Liver (tissue), 9 donors: Measurements from ENCODE around the gene UHMK1. TPM values are rescaled to one million over a fixed set of nuclear protein-coding genes. Genes with fewer than 3 reads are reported as not detected.
"Not testable (repeated sequence)": the region's sequence is repeated elsewhere in the genome, so short reads cannot be mapped to it uniquely, and the experiment has no call there.

ENCODE experiments used
- DNase-seq: peaks from one replicate; pipeline ENCODE4 v3.0.0-alpha.2; 2017; ENCODE audit warnings: low spot score
- H3K27ac ChIP-seq, 2 donors: one replicate each; pipeline ENCODE4 v1.7.0; 2013; ENCODE audit warnings: inconsistent platforms in 2 of 2, low read length in 2 of 2, control low read depth in 1 of 2, low read depth in 1 of 2, mild to moderate bottlenecking in 1 of 2
- H3K27me3 ChIP-seq, 4 donors: one replicate each; pipeline versions ENCODE4 v1.6.1 to v1.7.0; 2013; ENCODE audit warnings: low read length in 3 of 4, inconsistent platforms in 1 of 4, mild to moderate bottlenecking in 1 of 4, moderate library complexity in 1 of 4; ENCODE audit not compliant: control insufficient read depth in 4 of 4, insufficient read depth in 4 of 4
- H3K36me3 ChIP-seq, 4 donors: one replicate each; pipeline versions ENCODE4 v1.6.1 to v1.7.0; 2013; ENCODE audit warnings: low read length in 3 of 4, mild to moderate bottlenecking in 3 of 4, low read depth in 1 of 4, moderate library complexity in 1 of 4; ENCODE audit not compliant: control insufficient read depth in 4 of 4, insufficient read depth in 3 of 4
- H3K4me1 ChIP-seq, 4 donors: one replicate each; pipeline versions ENCODE4 v1.6.1 to v1.7.0; 2013; ENCODE audit warnings: low read length in 3 of 4, mild to moderate bottlenecking in 3 of 4, moderate library complexity in 1 of 4; ENCODE audit not compliant: control insufficient read depth in 4 of 4, insufficient read depth in 4 of 4
- H3K4me3 ChIP-seq, 3 donors: one replicate each; pipeline versions ENCODE4 v1.6.1 to v1.7.0; 2013; ENCODE audit warnings: low read length in 3 of 3, control low read depth in 1 of 3, low read depth in 1 of 3, mild to moderate bottlenecking in 1 of 3
- H3K9ac ChIP-seq, 2 donors: one replicate each; pipeline ENCODE4 v1.7.0; 2013; ENCODE audit warnings: low read length in 2 of 2, mild to moderate bottlenecking in 2 of 2, moderate library complexity in 2 of 2, control low read depth in 1 of 2, low read depth in 1 of 2
- H3K9me3 ChIP-seq, 4 donors: one replicate each; pipeline versions ENCODE4 v1.6.1 to v1.7.0; 2013; ENCODE audit warnings: low read length in 3 of 4; ENCODE audit not compliant: control insufficient read depth in 4 of 4
- CTCF ChIP-seq: fragments of 150-350 bp; IDR thresholded peaks from 2 replicates; pipeline ENCODE4 v1.5.1; 2017; ENCODE audit warnings: improper control_type of control experiment, low read depth, low read length; ENCODE audit not compliant: missing input control
- FOXA1 ChIP-seq: IDR thresholded peaks from 2 replicates; pipeline ENCODE4 v1.6.1; 2016; ENCODE audit warnings: antibody characterized with exemption
- FOXA2 ChIP-seq: IDR thresholded peaks from 2 replicates; pipeline ENCODE4 v1.6.1; 2016; ENCODE audit warnings: antibody characterized with exemption
- GABPA ChIP-seq, 2 donors: IDR thresholded peaks in 1 of 2; conservative IDR thresholded peaks in 1 of 2; 2 replicates each; pipeline ENCODE4 v1.6.1; 2016; ENCODE audit warnings: antibody characterized with exemption in 2 of 2, mild to moderate bottlenecking in 1 of 2, moderate library complexity in 1 of 2
- HNF4A ChIP-seq, 2 donors: conservative IDR thresholded peaks; 2 replicates each; pipeline ENCODE4 v1.6.1; 2016; ENCODE audit warnings: antibody characterized with exemption in 2 of 2, mild to moderate bottlenecking in 2 of 2
- JUND ChIP-seq, 2 donors: IDR thresholded peaks; 2 replicates each; pipeline ENCODE4 v1.6.1; 2016; ENCODE audit warnings: antibody characterized with exemption in 2 of 2
- MAX ChIP-seq: IDR thresholded peaks from 2 replicates; pipeline ENCODE4 v1.6.1; 2016; ENCODE audit warnings: antibody characterized with exemption
- NR2F2 ChIP-seq: IDR thresholded peaks from 2 replicates; pipeline ENCODE4 v1.6.1; 2016; ENCODE audit warnings: antibody characterized with exemption
- RAD21 ChIP-seq, 2 donors: IDR thresholded peaks; 2 replicates each; pipeline ENCODE4 v1.6.1; 2016; ENCODE audit warnings: antibody characterized with exemption in 2 of 2, mild to moderate bottlenecking in 2 of 2
- RXRA ChIP-seq, 2 donors: IDR thresholded peaks; 2 replicates each; pipeline ENCODE4 v1.6.1; 2017 to 2018; ENCODE audit warnings: antibody characterized with exemption in 2 of 2, mild to moderate bottlenecking in 1 of 2
- SP1 ChIP-seq: IDR thresholded peaks from 2 replicates; pipeline ENCODE4 v1.6.1; 2018; ENCODE audit warnings: antibody characterized with exemption, mild to moderate bottlenecking
- TAF1 ChIP-seq: conservative IDR thresholded peaks from 2 replicates; pipeline ENCODE4 v1.6.1; 2016; ENCODE audit warnings: antibody characterized with exemption, mild to moderate bottlenecking
- YY1 ChIP-seq: IDR thresholded peaks from 2 replicates; pipeline ENCODE4 v1.6.1; 2016; ENCODE audit warnings: antibody characterized with exemption, mild to moderate bottlenecking
- ZBTB33 ChIP-seq: IDR thresholded peaks from 2 replicates; pipeline ENCODE4 v1.6.1; 2016; ENCODE audit warnings: antibody characterized with exemption
- WGBS: extraction: QIAGEN DNeasy Blood & Tissue Kit; methylation state at CpG from one replicate; pipeline ENCODE4 v1.1.7; 2013; 5-methylcytosine and 5-hydroxymethylcytosine counted together
- polyA plus RNA-seq, 2 donors: library from polyadenylated mRNA; stranded (reverse) in 1 of 2; unstranded in 1 of 2; fragments of 200-250 nt in 1 of 2; fragments of >200 nt in 1 of 2; fragmentation: Nextera tagmentation in 1 of 2; extraction: Ambion mirVana in 1 of 2; gene quantifications; one replicate each; pipeline versions ENCODE4 v1.2.1 to v1.2.3, GENCODE V29; 2013 to 2015
- total RNA-seq, 2 donors: library from RNA; depleted of rRNA; stranded (reverse); fragments of >200 nt; gene quantifications; one replicate each; pipeline ENCODE4 v1.2.3, GENCODE V29; 2014
- TF ChIP-seq, protein P1 (sequence below): IDR thresholded peaks from 2 replicates; pipeline ENCODE4 v1.6.1; 2016; ENCODE audit warnings: antibody characterized with exemption
- TF ChIP-seq, protein P2 (sequence below): IDR thresholded peaks from 2 replicates; pipeline ENCODE4 v1.6.1; 2016; ENCODE audit warnings: antibody characterized with exemption, mild to moderate bottlenecking
- donor health status: healthy.
- donor health status: healthy.
- donor health status: healthy.
- donor health status: healthy.
- donor health status: healthy.

The UHMK1 gene
- total and polyA plus RNA-seq, 4 donors, result 15.8 to 64.3 (median 36.9) TPM

- no peak for TF ChIP-seq CTCF
- no peak for TF ChIP-seq SP1
- no peak for TF ChIP-seq FOXA1
- no peak for TF ChIP-seq RXRA (IDR thresholded peaks at IDR 0.05)
- no peak for TF ChIP-seq RAD21 (IDR thresholded peaks at IDR 0.05)
These were observed 41.3 kb upstream of the UHMK1 start (continued) for GRCh38 chr1:162456323-162456722.

GRCh38 chr1:162458236-162458635, 39.4 kb upstream of the UHMK1 start:
- Histone ChIP-seq H3K27ac (no peak overlapping the region), H3K9me3 (no peaks in the 10 kb centered on the region), H3K4me3 (no peak overlapping the region), H3K27me3 (no peaks in the 10 kb centered on the region), H3K9ac (no peak overlapping the region), H3K4me1 (no peaks in the 10 kb centered on the region), H3K36me3 (no peaks in the 10 kb centered on the region)
- WGBS, result 94% methylated on average over 5 of the region's 5 CpGs
- DNase-seq, result no peak
- no peak for TF ChIP-seq YY1
- TF ChIP-seq TAF1, result no peak
- TF ChIP-seq FOXA2, result no peak
- no peak for TF ChIP-seq ZBTB33
- TF ChIP-seq, protein P1, sequence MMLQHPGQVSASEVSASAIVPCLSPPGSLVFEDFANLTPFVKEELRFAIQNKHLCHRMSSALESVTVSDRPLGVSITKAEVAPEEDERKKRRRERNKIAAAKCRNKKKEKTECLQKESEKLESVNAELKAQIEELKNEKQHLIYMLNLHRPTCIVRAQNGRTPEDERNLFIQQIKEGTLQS, result no peak
- TF ChIP-seq JUND (IDR thresholded peaks at IDR 0.05), result no peak
- no peak for TF ChIP-seq FOXA1
- no peak for TF ChIP-seq MAX
- no peak for TF ChIP-seq CTCF
- TF ChIP-seq RXRA (IDR thresholded peaks at IDR 0.05), result no peak
- TF ChIP-seq NR2F2, result no peak
- TF ChIP-seq GABPA (IDR thresholded peaks at IDR 0.05 in 1 of 2, conservative IDR thresholded peaks at IDR 0.05 in 1 of 2), result no peak
- TF ChIP-seq SP1, result no peak
- TF ChIP-seq, protein P2, sequence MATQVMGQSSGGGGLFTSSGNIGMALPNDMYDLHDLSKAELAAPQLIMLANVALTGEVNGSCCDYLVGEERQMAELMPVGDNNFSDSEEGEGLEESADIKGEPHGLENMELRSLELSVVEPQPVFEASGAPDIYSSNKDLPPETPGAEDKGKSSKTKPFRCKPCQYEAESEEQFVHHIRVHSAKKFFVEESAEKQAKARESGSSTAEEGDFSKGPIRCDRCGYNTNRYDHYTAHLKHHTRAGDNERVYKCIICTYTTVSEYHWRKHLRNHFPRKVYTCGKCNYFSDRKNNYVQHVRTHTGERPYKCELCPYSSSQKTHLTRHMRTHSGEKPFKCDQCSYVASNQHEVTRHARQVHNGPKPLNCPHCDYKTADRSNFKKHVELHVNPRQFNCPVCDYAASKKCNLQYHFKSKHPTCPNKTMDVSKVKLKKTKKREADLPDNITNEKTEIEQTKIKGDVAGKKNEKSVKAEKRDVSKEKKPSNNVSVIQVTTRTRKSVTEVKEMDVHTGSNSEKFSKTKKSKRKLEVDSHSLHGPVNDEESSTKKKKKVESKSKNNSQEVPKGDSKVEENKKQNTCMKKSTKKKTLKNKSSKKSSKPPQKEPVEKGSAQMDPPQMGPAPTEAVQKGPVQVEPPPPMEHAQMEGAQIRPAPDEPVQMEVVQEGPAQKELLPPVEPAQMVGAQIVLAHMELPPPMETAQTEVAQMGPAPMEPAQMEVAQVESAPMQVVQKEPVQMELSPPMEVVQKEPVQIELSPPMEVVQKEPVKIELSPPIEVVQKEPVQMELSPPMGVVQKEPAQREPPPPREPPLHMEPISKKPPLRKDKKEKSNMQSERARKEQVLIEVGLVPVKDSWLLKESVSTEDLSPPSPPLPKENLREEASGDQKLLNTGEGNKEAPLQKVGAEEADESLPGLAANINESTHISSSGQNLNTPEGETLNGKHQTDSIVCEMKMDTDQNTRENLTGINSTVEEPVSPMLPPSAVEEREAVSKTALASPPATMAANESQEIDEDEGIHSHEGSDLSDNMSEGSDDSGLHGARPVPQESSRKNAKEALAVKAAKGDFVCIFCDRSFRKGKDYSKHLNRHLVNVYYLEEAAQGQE, result no peak
- no peak for TF ChIP-seq RAD21 (IDR thresholded peaks at IDR 0.05)
- no peak for TF ChIP-seq HNF4A (conservative IDR thresholded peaks at IDR 0.05)

GRCh38 chr1:162462425-162462824, 35.2 kb upstream of the UHMK1 start:
- H3K9ac ChIP-seq, DNase-seq, H3K27me3 ChIP-seq, H3K27ac ChIP-seq, H3K36me3 ChIP-seq, H3K9me3 ChIP-seq, H3K4me3 ChIP-seq, H3K4me1 ChIP-seq: not testable (repeated sequence)
- WGBS, result 97% methylated on average over 2 of the region's 2 CpGs
